GM23338 (cell line): ENCODE data around the gene PSMD2. TPM values are rescaled to one million over a fixed set of nuclear protein-coding genes. Genes with fewer than 3 reads are reported as not detected.

Experiments
- CTCF ChIP-seq, 2 experiments: fragments of 200-600 bp in 1 of 2; sonication (generic) in 1 of 2; conservative IDR thresholded peaks; 2 replicates each; pipeline versions ENCODE4 v1.5.1 to v1.6.1; 2016 to 2017; ENCODE audit warnings: antibody characterized with exemption in 2 of 2, low read depth in 2 of 2, mild to moderate bottlenecking in 2 of 2, moderate library complexity in 1 of 2
- NANOG ChIP-seq: IDR thresholded peaks from 2 replicates; pipeline ENCODE4 v1.6.1; 2016; ENCODE audit warnings: antibody characterized with exemption, borderline replicate concordance
- REST ChIP-seq: IDR thresholded peaks from one replicate; pipeline ENCODE4 v1.6.1; 2018; ENCODE audit warnings: antibody characterized with exemption; ENCODE audit not compliant: unreplicated experiment
- ZNF462 ChIP-seq: fragments of 250-450 bp; sonication (Bioruptor Pico); IDR thresholded peaks from 2 replicates; pipeline ENCODE4 v1.5.0; 2020; ENCODE audit warnings: mild to moderate bottlenecking, moderate library complexity
- polyA plus RNA-seq: library from polyadenylated mRNA; unstranded; fragments of >200 nt; fragmentation: Nextera tagmentation; extraction: Ambion mirVana; gene quantifications from 2 replicates; pipeline ENCODE4 v1.2.1, GENCODE V29; 2016
- total RNA-seq: library from RNA; depleted of rRNA; stranded (reverse); fragments of >200 nt; shearing (Covaris generic); gene quantifications from 2 replicates; pipeline ENCODE4 v1.2.3, GENCODE V29; 2014

The PSMD2 gene
- total and polyA plus RNA-seq, 2 experiments from 2014 or later = 117 to 507 TPM

DNA sequence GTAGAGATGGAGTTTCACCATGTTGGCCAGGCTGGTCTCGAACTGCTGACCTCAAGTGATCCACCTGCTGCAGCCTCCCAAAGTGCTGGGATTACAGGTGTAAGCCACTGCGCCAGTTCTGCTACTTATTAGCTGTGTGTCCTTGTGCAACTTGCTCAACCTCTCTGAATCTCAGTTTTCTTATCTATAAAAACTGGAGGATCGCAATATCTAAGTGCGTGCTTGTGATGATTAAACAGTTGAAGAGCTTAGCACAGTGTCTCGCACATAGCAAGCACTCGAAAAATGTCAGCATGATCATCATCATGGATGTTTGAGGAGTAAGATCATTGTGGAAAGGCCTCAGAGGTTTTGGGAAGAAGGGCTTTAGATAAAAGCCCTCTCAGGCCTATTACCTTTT lies 51.6 kb downstream of the PSMD2 start (continued):
- TF ChIP-seq ZNF462 (CRISPR knock-in tag) (no peak), CTCF (conservative IDR thresholded peaks at IDR 0.05; ENCODE audit: low read depth in 2 of 2) (no peak), REST (no peak), NANOG (no peak)
